Fibroblast of skin of abdomen (primary cell): ENCODE results near the gene ZNF740.
"Not testable (repeated sequence)": the region's sequence is repeated elsewhere in the genome, so short reads cannot be mapped to it uniquely, and the experiment has no call there.

Source experiments
- DNase-seq: peaks from one replicate; pipeline ENCODE4 v3.0.0-alpha.2; 2013

Gene ZNF740

DNA sequence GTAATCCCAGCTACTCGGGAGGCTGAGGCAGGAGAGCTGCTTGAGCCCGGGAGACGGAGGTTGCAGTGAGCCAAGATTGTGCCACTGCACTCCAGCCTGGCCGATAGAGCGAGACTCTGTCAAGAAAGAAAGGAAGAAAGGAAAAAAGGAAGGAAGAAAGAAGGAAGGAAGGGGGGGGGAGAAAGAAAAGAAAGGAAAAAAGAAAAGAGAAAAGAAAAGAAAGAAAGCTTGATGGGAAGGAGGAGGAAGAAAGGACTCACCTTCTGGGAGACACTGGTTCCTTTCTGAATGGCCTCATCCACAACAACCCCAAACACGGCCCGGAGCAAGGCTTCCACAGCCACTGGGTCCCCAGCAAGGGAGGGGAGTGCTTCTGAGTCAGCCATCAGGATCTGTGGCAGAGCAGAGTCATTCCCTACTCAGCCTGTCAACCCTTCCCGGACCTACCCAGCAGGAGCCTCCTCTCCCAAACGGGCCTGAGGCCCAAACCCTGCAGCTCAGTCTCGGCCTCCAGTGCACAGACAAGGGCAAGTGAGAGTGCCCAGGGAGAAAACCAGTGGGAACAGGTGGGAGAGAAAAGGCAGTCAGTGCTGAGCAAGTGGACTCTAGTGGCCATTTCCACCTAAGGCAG is 7.3 kb upstream of the ZNF740 start:
- no peak for DNase-seq

DNA sequence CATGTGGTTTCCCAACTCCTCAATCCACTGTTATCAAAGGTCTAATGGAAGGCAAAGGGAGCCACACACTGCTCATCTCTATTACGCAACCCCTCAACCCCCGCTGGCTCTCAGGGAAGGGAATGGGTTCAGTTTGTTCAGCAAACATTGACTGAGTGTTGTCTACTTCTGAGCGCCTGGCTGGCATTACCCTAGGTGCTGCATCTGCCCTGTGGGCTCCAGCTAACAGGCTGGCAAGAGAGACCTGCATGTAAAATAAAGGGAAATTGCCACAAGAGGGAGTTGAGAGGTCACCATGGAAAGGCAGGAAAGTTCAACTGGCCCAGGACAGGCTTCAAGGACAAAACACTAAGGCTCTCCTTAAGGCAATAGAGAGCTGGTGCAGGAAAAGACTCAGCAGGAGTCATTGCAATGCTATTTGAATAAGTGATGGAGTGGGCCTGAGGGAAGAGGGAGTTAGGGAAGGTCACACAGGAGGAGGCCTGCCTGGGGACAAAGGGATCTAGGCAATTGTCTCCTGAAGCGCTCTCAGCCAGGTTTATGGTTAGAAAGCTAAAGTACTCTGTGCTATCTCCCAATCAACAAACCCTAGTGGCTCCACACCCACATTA is 5.5 kb upstream of the ZNF740 start:
- peak; percentile 46 for DNase-seq

DNA sequence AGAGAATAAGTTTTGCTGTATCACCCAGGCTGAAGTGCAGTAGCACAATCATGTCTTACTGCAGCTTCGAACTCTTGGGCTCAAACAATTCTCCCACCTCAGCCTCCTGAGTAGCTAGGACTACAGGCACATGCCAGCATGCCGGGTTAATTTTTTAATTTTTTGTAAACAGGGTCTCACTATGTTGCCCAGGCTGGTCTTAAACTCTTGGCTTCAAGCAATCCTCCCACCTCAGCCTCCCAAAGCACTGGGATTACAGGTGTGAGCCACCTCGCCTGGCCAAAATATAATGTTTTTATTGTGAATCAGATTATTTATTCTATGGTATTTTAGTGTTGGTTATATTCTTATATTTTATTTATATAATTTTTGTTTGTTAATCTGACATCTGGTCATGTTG is 3.8 kb upstream of the ZNF740 start:
- no peak for DNase-seq

DNA sequence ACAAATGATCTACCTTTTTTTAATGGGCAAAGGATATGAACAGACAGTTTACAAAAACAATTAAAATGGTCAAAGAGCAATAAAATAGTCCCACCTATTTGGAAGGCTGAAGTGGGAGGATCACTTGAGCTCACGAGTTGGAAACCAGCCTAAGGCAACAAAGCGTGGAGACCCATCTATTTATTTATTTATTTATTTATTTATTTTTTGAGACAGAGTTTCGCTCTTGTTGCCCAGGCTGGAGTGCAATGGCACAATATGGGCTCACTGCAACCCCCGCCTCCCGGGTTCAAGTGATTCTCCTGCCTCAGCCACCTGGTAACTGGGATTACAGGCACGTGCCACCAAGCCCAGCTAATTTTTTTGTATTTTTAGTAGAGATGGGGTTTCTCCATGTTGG is 3.1 kb upstream of the ZNF740 start:
- not testable (repeated sequence) for DNase-seq

DNA sequence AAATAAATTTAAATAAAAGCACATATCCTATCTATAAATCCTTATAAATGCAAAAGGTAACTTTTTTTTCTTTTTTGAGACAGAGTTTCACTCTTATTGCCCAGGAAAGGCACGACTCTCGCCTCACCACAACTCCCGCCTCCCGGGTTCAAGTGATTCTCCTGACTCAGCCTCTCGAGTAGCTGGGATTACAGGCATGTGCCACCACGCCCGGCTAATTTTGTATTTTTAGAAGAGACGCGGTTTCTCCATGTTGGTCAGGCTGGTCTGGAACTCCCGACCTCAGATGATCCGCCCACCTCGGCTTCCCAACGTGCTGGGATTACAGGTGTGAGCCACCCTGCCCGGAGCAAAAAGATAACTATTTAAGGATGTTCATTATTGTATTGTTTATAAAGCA is 1.7 kb upstream of the ZNF740 start:
- DNase-seq: not testable (repeated sequence)

DNA sequence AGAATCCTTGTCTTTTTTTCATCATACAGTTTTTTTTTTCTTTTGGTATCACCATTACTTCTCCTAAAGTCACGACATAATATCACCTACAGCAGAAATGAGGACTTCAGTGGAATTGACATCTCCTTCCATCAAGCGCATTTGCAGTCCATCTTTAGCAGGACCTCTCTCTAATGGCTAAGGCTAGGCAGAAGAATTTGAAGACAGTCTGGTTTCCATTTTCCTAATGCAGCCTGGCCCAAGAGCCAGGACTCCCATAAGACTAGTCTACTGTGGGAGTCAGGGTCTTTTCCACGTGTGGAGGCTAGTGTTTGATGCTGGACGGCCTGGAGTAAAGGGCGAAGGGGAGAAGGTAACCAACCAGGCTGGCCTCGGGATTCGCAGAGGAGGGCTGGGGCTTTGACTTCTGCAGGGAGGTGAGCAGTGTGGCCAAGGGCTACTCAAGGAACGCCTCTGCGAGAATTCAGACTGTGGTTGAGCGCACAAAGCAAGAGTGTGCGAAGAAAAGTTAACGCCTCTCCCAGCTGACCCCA is 769 bp upstream of the ZNF740 start:
- no peak for DNase-seq

DNA sequence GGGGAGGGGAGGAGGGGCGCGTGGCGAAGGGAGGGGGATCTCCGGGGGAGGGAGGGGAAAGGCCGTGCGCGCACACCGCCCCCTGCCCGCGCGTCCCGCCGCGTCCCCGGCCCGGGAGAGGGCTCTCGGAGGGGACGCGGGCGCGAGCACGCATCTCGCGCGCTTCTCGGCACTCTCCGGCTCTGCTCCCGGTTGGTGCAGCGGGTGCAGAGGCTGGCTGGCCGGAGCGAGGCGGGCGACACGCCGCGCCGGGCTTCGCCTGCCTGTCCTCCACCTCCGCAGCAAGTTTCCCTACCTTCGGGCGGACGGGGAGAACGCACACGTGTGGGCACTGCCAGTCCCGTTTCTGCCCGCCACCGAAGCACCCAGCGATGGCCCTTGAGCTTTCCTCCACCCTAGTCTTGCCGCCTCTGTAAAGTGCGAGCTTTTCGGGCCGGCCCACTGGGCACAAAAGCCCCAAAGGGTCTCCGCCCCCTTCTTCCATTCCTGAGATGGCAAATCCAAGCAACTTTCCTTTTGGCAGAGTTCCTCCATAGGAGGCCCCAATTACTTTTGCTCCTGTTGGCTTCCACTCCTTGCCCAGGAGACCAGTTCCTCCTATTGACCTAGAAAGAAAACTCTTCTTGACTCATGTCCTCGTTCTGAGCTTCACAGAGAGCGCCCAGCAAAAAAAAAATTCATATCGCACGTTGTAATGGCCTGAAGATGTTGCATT is 566 bp downstream of the ZNF740 start:
- DNase-seq: peak; percentile 81

DNA sequence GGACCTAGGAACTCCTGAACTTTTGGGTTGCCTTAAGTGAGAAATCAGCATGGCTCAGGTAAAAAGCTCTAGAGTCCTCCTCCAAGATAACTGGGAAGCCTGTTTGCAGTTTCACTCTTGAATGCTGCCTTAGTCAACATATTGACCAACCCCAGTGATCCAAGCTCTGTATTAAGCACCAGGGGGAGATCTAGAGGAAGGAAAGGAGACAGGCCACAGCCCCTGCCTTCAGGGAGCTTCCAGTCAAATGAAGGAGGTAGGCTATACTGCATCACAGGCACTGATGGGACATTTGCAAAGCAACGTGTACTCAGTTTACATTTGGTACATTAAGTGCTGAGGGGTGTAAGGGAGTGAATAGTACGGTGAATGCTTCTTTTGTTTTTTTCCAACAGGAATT is 1.4 kb downstream of the ZNF740 start:
- DNase-seq: no peak

DNA sequence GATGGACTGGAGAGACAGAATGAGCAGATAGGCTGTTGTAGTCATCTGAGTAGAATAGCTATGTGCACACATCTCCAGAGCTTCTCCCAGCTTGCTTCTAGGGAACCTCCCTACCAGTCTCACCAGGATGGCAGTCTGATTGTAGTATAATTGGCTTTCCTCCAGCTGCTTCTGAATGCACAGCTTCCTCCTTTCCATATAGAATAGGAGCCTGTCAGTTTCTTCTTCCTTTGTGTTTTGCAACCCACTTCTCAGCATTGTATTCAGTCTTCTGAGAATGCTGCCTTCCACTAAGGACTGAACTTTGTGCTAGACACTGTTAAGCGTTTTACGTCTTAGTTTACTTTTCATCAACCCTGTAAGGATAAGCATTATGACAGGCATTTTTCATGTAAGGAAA is 2.4 kb downstream of the ZNF740 start:
- DNase-seq: no peak

DNA sequence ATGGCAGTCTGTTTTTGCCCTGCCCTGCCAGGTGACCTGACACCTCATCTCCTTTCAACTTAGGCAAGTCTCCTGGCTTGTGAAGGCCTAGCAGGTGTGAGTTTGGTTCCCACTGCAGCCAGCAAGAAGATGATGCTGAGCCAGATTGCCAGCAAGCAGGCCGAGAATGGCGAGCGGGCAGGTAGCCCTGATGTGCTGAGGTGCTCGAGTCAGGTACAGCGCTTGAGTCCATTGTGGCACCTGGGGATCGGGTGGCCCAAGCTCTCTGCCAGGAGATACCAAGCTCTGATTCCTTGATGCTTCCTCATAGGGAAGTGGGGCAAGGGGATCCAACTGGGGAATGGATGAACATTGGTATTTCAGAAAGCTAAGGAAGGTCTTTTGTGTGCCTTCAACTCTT is 4.3 kb downstream of the ZNF740 start:
- no peak for DNase-seq

DNA sequence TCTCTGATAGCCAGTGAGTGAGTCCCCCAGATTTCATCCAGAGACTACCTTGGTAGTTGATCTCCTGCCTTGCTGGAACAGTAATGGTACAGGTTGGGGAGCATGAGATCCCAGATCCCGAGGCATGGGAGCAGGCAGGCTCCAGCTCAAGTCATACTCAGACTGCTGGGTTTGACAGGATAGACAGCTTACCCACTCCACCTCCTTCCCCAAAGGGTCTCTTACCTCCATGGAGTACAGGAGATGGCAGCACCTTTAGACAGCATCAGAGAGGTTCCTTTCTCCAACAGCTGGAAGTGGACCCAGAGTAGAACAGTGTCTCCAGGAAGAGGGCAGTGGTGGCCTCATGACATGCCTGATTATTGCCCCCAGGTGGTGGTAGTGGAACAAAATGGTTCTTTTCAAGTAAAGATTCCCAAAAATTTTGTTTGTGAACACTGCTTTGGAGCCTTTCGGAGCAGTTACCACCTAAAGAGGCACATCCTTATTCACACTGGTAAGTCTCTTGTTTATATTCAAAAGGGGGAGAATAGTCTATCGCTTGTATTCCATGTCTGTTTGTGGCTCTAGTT is 5.1 kb downstream of the ZNF740 start:
- no peak for DNase-seq

DNA sequence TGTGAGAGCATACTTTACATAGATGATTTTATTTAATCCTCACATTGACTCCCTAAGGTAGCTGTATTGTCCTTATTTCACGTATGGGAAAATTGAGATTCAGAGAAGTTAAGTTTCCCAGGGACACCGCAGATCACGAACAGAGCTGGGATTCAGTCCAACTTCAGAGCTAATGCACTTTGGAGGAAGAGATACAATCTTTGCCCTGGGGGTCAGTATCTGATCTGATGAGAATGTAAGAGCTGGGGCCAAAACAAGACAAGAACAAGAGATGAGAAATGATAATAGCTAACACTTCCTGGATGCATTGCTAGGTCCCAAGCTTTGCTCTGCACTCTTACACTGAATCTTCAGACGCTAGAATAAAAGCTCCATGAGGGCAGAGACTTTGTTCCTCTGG is 6.2 kb downstream of the ZNF740 start:
- no peak for DNase-seq

DNA sequence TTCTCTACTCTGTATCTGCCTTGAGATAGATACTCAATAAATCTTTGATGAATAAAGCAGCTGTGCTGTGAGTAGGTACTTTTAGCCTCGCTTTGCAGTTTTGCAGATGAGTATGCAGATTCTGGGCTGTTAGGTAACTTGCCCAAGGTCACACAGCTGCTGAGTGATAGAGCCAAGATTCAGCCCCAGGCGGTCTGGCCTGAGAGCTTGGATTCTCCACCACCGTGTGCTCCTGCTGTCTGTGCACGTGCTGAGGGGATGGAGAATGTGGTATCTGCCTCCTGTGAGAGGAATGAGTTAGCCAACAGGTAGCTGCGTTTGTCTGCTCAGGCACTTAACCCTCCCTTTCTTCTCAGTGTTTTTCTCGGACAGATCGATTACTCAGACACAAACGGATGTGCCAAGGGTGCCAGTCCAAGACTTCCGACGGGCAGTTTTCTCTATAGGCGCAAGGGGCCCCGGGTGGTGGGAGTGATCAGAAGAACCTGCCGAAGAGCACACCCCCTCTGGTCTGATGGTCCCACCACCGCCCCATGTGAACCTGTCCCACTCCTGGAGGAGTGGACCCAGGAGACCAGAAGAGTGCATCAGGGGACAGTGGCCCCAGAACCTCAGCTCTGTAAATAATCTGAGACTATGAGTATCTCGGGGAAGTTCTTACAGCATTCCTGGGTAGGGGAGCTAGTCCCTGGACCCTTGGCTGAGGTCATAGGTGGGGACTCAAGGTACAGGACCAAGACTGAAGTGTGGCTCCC is 6.8 kb downstream of the ZNF740 start:
- no peak for DNase-seq

DNA sequence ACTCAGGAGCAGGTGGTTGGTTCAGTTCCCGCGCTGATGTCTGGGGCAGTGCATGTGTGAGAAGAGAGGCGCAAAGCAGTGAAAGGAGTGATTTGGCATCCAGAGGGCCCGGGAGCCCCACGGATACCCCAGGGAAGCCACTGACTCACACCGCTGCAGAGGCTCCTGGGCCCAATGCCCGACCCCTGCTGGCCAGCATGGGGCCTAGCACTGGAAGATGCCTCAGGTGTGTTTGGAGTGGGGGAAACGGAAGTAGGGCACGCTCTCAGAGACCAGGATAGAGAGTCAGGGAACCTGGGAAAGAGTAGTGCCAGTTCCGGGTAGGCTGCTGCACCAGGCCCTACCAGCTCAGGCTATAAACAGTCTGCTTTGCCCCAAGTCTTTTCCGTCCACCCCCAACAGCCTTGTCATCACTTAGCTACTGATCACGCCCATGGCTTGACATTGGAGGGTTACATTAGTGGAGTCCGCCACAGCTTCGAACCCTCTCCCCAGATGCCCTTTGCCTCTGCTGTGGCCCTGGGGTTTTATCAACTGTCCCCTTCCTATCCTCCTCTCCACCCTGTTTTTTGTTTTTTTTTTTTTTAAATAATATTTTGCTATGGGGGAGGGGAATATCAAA is 9.7 kb downstream of the ZNF740 start:
- DNase-seq: peak; percentile 62

DNA sequence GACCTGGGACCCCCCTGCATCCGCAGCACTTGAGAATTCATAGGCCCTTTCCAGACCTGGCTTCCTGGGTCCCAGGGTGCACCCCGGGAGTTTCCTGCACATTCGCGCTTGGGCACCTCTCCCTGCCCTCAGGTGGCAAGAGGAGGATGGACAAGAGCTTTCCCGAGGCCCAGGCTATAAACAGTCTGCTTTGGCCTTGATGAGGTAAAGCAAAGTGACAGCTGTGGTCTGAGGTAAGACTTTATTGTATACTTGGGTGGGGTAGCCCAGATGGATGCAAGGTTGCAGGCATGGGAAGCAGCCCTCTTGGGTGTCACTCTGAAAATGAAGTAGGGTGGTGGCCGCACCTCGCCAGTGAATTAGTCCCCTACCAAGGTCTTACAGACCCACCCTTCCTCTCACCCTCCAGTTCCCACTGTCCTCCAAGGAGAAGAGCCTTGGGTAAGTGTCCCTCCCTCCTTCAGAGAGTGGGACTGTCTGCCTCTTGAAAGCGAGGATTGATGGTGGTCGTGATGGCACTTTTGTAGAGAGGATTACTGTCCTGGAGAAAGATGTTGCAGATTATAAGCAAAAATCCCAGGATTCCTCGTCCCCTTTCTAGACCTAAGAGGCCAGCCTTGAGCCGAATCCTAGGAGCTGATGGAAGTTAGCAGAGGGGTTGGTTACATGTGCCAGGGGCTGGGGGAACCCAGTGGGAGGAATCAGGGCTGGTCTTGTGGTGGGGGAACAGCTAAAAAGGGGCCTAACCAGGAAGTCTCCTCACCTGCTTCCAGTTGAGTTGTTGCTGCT is 10.8 kb downstream of the ZNF740 start:
- DNase-seq: no peak

DNA sequence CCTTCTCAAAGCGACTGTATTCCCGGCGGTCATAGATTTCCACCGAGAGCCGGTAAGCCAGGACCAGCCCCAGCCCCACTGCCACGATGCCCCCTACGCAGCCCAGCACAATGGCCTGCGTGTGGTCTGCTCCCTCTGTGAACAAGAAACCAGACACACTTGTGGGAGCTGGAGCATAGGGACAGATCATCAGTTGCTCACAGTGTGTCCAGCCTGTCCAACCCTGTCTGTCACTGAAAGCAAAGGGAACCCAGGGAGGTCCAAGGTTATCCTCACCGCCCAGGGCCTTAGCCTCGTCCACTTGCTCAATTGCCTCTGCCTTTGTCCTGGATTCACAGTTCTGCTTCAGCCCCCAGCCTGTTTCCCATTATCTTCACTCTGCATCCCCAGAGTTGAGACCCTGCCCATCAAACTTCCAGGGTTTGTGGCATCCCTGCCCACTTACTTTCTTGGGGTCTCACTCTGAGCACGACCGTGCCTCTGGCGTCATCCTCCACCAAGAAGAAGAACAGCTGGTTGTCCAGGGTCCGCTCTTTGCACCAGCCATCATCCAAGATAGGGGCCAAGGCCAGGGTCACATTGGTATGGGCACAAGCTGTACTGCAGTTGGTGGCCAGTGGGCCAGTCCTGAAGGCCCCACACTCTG is 11.5 kb downstream of the ZNF740 start:
- DNase-seq: no peak

DNA sequence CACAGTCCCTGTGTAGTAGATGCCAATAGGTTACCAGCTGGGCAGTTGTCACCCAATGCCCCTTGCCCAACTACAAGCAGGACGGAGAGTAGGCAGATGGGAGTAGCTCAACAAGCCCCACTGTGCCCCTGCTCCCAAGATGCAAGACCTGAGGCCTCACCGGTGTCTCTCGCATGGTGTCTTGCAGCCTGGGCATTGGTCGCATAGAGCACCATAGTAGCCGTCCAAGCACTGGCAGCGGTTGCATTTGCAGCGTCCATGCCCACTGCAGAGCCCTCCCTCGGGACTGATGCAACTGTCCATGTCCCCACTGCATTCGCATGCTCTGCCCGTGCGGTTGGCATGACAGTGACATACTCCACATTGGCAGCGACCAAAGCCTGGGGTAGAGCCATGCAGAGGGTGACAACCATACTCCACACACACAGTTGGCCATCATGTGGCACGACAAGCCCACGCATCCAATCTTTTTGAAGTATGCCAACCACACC is 12.1 kb downstream of the ZNF740 start:
- DNase-seq: no peak

DNA sequence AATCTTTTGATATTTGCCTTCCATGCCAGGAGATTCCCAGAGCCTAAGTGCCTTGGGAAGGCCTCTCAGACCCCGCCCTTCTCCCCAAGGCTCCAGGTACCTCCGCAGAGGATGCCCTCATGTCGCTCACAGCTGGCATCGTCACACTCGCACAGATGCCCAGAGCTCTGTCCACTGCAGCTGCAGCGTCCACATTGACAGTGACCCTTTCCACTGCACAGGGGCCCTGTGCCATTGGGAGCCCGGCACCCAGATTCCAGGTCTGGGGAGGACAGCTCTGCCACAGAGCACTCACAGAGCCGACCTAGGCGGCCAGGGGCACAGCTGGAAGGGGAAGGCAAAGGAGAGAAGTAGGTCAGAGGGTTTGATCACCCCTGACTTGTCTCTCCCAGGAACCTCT is 12.5 kb downstream of the ZNF740 start:
- DNase-seq: no peak

DNA sequence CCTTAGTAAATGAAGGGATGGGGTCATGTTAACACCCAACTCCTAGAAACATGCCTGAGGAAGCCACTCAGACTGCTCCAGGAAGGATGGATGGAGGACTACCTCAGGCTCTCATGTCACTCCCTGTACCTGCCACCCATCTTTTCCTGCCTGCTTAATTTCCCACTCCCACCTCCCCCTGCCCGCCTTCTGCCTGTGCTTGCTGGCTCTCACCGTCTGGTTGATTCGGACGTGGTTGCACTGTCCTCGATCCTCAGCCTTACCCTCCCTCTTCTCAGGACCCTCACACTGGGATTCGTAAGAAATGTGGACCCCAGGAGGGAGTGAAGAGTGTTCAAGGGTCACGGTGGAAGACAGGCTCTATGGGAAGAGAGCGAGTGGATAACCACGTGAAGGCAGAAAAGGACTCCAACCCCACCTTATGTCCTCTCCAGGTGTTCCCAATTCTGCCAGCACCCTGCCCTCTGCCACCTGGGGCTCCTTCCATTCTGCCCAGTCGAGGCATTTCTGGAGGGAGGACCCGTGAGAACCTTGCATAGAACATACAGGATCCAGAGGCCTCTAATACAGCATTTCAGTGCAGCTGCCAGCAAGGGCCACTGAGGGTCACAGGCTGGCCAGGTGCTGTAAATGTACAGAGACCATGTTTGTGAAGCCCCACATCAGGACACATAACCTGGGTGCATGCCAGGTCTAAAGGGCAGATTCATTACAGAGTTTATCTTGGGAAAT is 13.6 kb downstream of the ZNF740 start:
- no peak for DNase-seq

DNA sequence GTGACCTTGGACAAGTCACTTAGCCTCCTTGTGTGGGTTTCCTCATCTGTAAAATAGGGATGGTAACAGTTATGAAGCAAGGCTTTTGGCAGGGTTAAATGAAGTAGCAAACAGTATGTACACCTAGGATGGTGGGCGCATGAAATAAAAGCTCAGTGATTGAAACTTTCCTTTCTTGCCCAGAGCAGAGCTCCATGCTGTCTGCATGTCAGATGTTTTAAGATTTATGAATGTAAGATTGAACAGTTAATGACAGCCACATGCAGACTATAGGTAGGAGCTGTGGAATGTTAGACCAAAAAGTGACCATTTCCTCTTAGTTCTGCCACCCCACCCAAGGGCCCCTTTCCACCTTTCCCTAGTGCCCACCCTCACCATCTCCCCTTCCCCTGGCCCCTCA is 14.5 kb downstream of the ZNF740 start:
- DNase-seq: no peak
